ENCODE results near the gene SLC43A1.

SLC43A1 gene

GRCh38 chr11:57555393-57555792 lies 39.9 kb upstream of the SLC43A1 start:
- H3K9ac ChIP-seq, result no peak overlapping the region
- H3K36me3 ChIP-seq (ENCODE audit: insufficient read depth), result 0 out of 2 replicates have a peak, but pooled peaks cover 3% of the 10 kb centered on the region
- H3K4me1 ChIP-seq (ENCODE audit: low read depth, poor library complexity, severe bottlenecking), result no peaks in the 10 kb centered on the region
- H3K79me2 ChIP-seq (ENCODE audit: insufficient read depth, low read depth), result no peaks in the 10 kb centered on the region
- H3K27me3 ChIP-seq (ENCODE audit: insufficient read depth, low read depth), result no peaks in the 10 kb centered on the region
- no peak overlapping the region for H3K4me3 ChIP-seq (IDR thresholded peaks at IDR 0.05; ENCODE audit: insufficient read depth, low read depth, low read length)
- no peak overlapping the region for H2AFZ ChIP-seq (ENCODE audit: low read depth)
- TF ChIP-seq CTCF (conservative IDR thresholded peaks at IDR 0.05; ENCODE audit: low read depth, low read length), result no peak
- no peaks in the 10 kb centered on the region for H4K20me1 ChIP-seq (ENCODE audit: insufficient read depth)
- no peak overlapping the region for H3K4me2 ChIP-seq
- no peak overlapping the region for H3K27ac ChIP-seq

- H3K79me2 ChIP-seq (ENCODE audit: insufficient read depth, low read depth), result no peaks in the 10 kb centered on the region
- no peak overlapping the region for H3K27ac ChIP-seq
- H3K9ac ChIP-seq, result no peak overlapping the region
- no peak overlapping the region for H3K4me2 ChIP-seq
- H3K27me3 ChIP-seq (ENCODE audit: insufficient read depth, low read depth), result no peaks in the 10 kb centered on the region
- no peaks in the 10 kb centered on the region for H4K20me1 ChIP-seq (ENCODE audit: insufficient read depth)
- H3K4me3 ChIP-seq (IDR thresholded peaks at IDR 0.05; ENCODE audit: insufficient read depth, low read depth, low read length), result no peak overlapping the region
- H3K36me3 ChIP-seq (ENCODE audit: insufficient read depth), result 0 out of 2 replicates have a peak, but pooled peaks cover 3% of the 10 kb centered on the region
- no peak for TF ChIP-seq CTCF (conservative IDR thresholded peaks at IDR 0.05; ENCODE audit: low read depth, low read length)
- no peak overlapping the region for H2AFZ ChIP-seq (ENCODE audit: low read depth)
- peaks cover 7% of the 10 kb centered on the region for H3K4me1 ChIP-seq (ENCODE audit: low read depth, poor library complexity, severe bottlenecking)
Observed at GRCh38 chr11:57552479-57552878, 37.0 kb upstream of the SLC43A1 start.

GRCh38 chr11:57551941-57552340 lies 36.4 kb upstream of the SLC43A1 start:
- H3K4me2 ChIP-seq, result no peak overlapping the region
- H2AFZ ChIP-seq (ENCODE audit: low read depth), result no peak overlapping the region
- H4K20me1 ChIP-seq (ENCODE audit: insufficient read depth), result no peaks in the 10 kb centered on the region
- H3K27ac ChIP-seq, result no peak overlapping the region
- no peak for TF ChIP-seq CTCF (conservative IDR thresholded peaks at IDR 0.05; ENCODE audit: low read depth, low read length)
- peaks cover 7% of the 10 kb centered on the region for H3K4me1 ChIP-seq (ENCODE audit: low read depth, poor library complexity, severe bottlenecking)
- no peak overlapping the region for H3K9ac ChIP-seq
- no peaks in the 10 kb centered on the region for H3K27me3 ChIP-seq (ENCODE audit: insufficient read depth, low read depth)
- H3K4me3 ChIP-seq (IDR thresholded peaks at IDR 0.05; ENCODE audit: insufficient read depth, low read depth, low read length), result no peak overlapping the region
- no peaks in the 10 kb centered on the region for H3K79me2 ChIP-seq (ENCODE audit: insufficient read depth, low read depth)
- H3K36me3 ChIP-seq (ENCODE audit: insufficient read depth), result 0 out of 2 replicates have a peak, but pooled peaks cover 3% of the 10 kb centered on the region

GRCh38 chr11:57549983-57550382 lies 34.5 kb upstream of the SLC43A1 start:
- TF ChIP-seq CTCF (conservative IDR thresholded peaks at IDR 0.05; ENCODE audit: low read depth, low read length), result no peak
- H3K36me3 ChIP-seq (ENCODE audit: insufficient read depth), result 0 out of 2 replicates have a peak, but pooled peaks cover 3% of the 10 kb centered on the region
- H3K27ac ChIP-seq, result no peak overlapping the region

More at GRCh38 chr11:57549983-57550382, 34.5 kb upstream of the SLC43A1 start:
- Histone ChIP-seq H3K4me3 (IDR thresholded peaks at IDR 0.05; ENCODE audit: insufficient read depth, low read depth, low read length) (no peak overlapping the region), H3K79me2 (ENCODE audit: insufficient read depth, low read depth) (no peaks in the 10 kb centered on the region), H3K4me1 (ENCODE audit: low read depth, poor library complexity, severe bottlenecking) (peaks cover 7% of the 10 kb centered on the region), H3K4me2 (no peak overlapping the region), H3K27me3 (ENCODE audit: insufficient read depth, low read depth) (no peaks in the 10 kb centered on the region), H3K9ac (no peak overlapping the region), H4K20me1 (ENCODE audit: insufficient read depth) (no peaks in the 10 kb centered on the region), H2AFZ (ENCODE audit: low read depth) (no peak overlapping the region)
